ENCODE results near the gene GNMT.

GNMT gene

GRCh38 chr6:42962502-42963178 lies 2.1 kb downstream of the GNMT start:
- Histone ChIP-seq H3K9ac (ENCODE audit: low read depth in 1 of 2, low read length in 2 of 2) (no peak overlapping the region), H3K9me3 (ENCODE audit: control insufficient read depth in 1 of 2, low read length in 2 of 2) (no peaks in the 10 kb centered on the region), H3K4me3 (ENCODE audit: low read depth in 1 of 2, low read length in 2 of 2) (no peak overlapping the region), H3K27ac (ENCODE audit: low read depth, low read length) (no peak overlapping the region), H3K4me1 (ENCODE audit: control insufficient read depth in 1 of 2, insufficient read depth in 2 of 2, low read length in 2 of 2) (peaks cover 6 to 19% of the 10 kb centered on the region in 2 donors), H3K36me3 (ENCODE audit: control insufficient read depth in 1 of 2, insufficient read depth in 2 of 2, low read length in 2 of 2) (peaks cover 22 to 38% of the 10 kb centered on the region in 2 donors), H3K27me3 (ENCODE audit: control insufficient read depth in 1 of 2, insufficient read depth in 2 of 2, low read length in 2 of 2) (no peaks in the 10 kb centered on the region)

DNA sequence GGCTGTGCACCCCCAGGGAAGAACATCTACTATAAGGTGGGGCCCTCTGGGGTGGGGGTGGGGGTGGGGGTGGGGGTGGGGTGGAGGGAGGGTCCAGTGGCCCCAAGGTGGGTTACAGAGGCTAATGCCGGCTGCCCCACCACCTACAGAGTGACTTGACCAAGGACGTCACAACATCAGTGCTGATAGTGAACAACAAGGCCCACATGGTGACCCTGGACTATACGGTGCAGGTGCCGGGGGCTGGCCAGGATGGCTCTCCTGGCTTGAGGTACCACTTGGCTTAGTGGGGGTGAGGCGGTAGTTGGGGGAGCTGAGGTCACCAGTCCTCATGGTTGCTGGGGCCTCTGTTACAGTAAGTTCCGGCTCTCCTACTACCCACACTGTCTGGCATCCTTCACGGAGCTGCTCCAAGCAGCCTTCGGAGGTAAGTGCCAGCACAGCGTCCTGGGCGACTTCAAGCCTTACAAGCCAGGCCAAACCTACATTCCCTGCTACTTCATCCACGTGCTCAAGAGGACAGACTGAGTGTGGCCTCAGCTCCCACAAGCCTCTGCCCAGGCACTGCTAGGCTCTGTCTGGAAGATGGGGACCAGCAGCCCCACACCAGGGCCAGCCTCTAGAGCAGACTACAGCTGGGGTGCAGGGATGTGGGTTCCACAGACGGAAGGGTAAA lies 2.8 kb downstream of the GNMT start:
- H3K27me3 ChIP-seq (ENCODE audit: control insufficient read depth in 1 of 2, insufficient read depth in 2 of 2, low read length in 2 of 2), result no peaks in the 10 kb centered on the region
- no peak overlapping the region for H3K27ac ChIP-seq (ENCODE audit: low read depth, low read length)
- H3K9ac ChIP-seq (ENCODE audit: low read depth in 1 of 2, low read length in 2 of 2), result no peak overlapping the region
- H3K4me3 ChIP-seq (ENCODE audit: low read depth in 1 of 2, low read length in 2 of 2), result no peak overlapping the region
- H3K4me1 ChIP-seq (ENCODE audit: control insufficient read depth in 1 of 2, insufficient read depth in 2 of 2, low read length in 2 of 2), result peaks cover 6 to 19% of the 10 kb centered on the region in 2 donors
- H3K9me3 ChIP-seq (ENCODE audit: control insufficient read depth in 1 of 2, low read length in 2 of 2), result no peaks in the 10 kb centered on the region
- H3K36me3 ChIP-seq (ENCODE audit: control insufficient read depth in 1 of 2, insufficient read depth in 2 of 2, low read length in 2 of 2), result peaks cover 22 to 43% of the 10 kb centered on the region in 2 donors

GRCh38 chr6:42963855-42964605 lies 3.5 kb downstream of the GNMT start:
- Histone ChIP-seq H3K27me3 (ENCODE audit: control insufficient read depth in 1 of 2, insufficient read depth in 2 of 2, low read length in 2 of 2) (no peaks in the 10 kb centered on the region), H3K4me1 (ENCODE audit: control insufficient read depth in 1 of 2, insufficient read depth in 2 of 2, low read length in 2 of 2) (peaks cover 6 to 19% of the 10 kb centered on the region in 2 donors), H3K27ac (ENCODE audit: low read depth, low read length) (no peak overlapping the region), H3K36me3 (ENCODE audit: control insufficient read depth in 1 of 2, insufficient read depth in 2 of 2, low read length in 2 of 2) (peaks cover 22 to 50% of the 10 kb centered on the region in 2 donors), H3K4me3 (ENCODE audit: low read depth in 1 of 2, low read length in 2 of 2) (no peak overlapping the region), H3K9me3 (ENCODE audit: control insufficient read depth in 1 of 2, low read length in 2 of 2) (no peaks in the 10 kb centered on the region), H3K9ac (ENCODE audit: low read depth in 1 of 2, low read length in 2 of 2) (no peak overlapping the region)

GRCh38 chr6:42966571-42966970 lies 6.0 kb downstream of the GNMT start:
- H3K36me3 ChIP-seq (ENCODE audit: control insufficient read depth in 1 of 2, insufficient read depth in 2 of 2, low read length in 2 of 2), result peaks cover 22 to 61% of the 10 kb centered on the region in 2 donors
- H3K4me1 ChIP-seq (ENCODE audit: control insufficient read depth in 1 of 2, insufficient read depth in 2 of 2, low read length in 2 of 2), result no peaks in the 10 kb centered on the region
- H3K9ac ChIP-seq (ENCODE audit: low read depth in 1 of 2, low read length in 2 of 2), result no peak overlapping the region
- H3K27me3 ChIP-seq (ENCODE audit: control insufficient read depth in 1 of 2, insufficient read depth in 2 of 2, low read length in 2 of 2), result no peaks in the 10 kb centered on the region
- no peaks in the 10 kb centered on the region for H3K9me3 ChIP-seq (ENCODE audit: control insufficient read depth in 1 of 2, low read length in 2 of 2)
- no peak overlapping the region for H3K4me3 ChIP-seq (ENCODE audit: low read depth in 1 of 2, low read length in 2 of 2)
- no peak overlapping the region for H3K27ac ChIP-seq (ENCODE audit: low read depth, low read length)

- H3K36me3 ChIP-seq (ENCODE audit: control insufficient read depth in 1 of 2, insufficient read depth in 2 of 2, low read length in 2 of 2), result peaks cover 22 to 56% of the 10 kb centered on the region in 2 donors
- no peak overlapping the region for H3K27ac ChIP-seq (ENCODE audit: low read depth, low read length)
- no peak overlapping the region for H3K9ac ChIP-seq (ENCODE audit: low read depth in 1 of 2, low read length in 2 of 2)
- H3K4me1 ChIP-seq (ENCODE audit: control insufficient read depth in 1 of 2, insufficient read depth in 2 of 2, low read length in 2 of 2), result no peaks in the 10 kb centered on the region
- H3K9me3 ChIP-seq (ENCODE audit: control insufficient read depth in 1 of 2, low read length in 2 of 2), result no peaks in the 10 kb centered on the region
- H3K27me3 ChIP-seq (ENCODE audit: control insufficient read depth in 1 of 2, insufficient read depth in 2 of 2, low read length in 2 of 2), result no peaks in the 10 kb centered on the region
- H3K4me3 ChIP-seq (ENCODE audit: low read depth in 1 of 2, low read length in 2 of 2), result no peak overlapping the region
Observed at GRCh38 chr6:42967228-42967627, 6.7 kb downstream of the GNMT start.

DNA sequence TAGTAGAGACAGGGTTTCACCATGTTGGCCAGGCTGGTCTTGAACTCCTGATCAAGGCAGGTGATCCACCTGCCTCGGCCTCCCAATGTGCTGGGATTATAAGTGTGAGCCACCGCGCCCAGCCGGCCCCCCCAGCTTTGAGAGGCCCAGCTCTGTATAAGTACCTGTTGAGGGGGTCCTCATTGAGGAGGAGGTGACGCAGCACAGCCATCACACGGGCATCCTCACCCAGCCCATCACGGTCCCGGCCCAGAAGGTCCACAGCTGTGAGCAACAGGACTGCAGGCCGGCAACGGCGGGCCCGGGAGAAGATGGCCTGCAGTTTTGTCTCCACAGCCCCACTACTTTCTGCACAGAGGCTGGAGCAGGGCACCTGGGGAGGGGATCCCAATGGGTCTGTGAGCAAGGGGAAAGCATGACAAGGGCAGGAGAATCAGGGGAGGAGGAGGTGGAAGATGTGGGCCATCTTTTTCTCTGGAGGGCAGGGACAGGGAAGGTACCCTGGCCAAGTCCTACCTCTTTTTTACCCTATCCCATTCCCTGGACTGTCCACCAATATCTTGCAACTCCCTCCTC lies 7.7 kb downstream of the GNMT start:
- Histone ChIP-seq H3K4me3 (ENCODE audit: low read depth in 1 of 2, low read length in 2 of 2) (no peak overlapping the region), H3K9ac (ENCODE audit: low read depth in 1 of 2, low read length in 2 of 2) (no peak overlapping the region), H3K27me3 (ENCODE audit: control insufficient read depth in 1 of 2, insufficient read depth in 2 of 2, low read length in 2 of 2) (no peaks in the 10 kb centered on the region), H3K27ac (ENCODE audit: low read depth, low read length) (no peak overlapping the region), H3K4me1 (ENCODE audit: control insufficient read depth in 1 of 2, insufficient read depth in 2 of 2, low read length in 2 of 2) (no peaks in the 10 kb centered on the region), H3K9me3 (ENCODE audit: control insufficient read depth in 1 of 2, low read length in 2 of 2) (no peaks in the 10 kb centered on the region), H3K36me3 (ENCODE audit: control insufficient read depth in 1 of 2, insufficient read depth in 2 of 2, low read length in 2 of 2) (peaks cover 18 to 53% of the 10 kb centered on the region in 2 donors)

DNA sequence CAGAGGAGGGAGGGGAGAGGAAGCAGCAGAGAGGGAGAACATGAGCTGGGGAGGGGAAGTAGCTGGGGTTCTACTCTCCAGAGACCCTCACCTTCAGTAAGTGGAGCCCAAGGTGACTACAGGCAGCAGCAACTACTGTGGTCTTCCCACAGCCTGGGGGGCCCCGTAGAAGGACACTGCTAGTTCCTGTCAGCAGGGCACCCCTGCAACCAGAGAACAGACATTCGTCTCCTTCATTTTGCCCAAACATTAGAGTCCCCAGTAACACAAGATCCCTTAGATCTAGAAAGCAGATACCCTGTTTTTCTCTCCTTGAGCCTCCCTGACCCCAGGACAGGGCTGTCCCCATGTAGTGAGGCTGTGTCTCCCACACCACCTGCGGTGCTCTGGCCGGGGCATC lies 8.2 kb downstream of the GNMT start:
- Histone ChIP-seq H3K36me3 (ENCODE audit: control insufficient read depth in 1 of 2, insufficient read depth in 2 of 2, low read length in 2 of 2) (peaks cover 18 to 57% of the 10 kb centered on the region in 2 donors), H3K4me1 (ENCODE audit: control insufficient read depth in 1 of 2, insufficient read depth in 2 of 2, low read length in 2 of 2) (no peaks in the 10 kb centered on the region), H3K27ac (ENCODE audit: low read depth, low read length) (no peak overlapping the region), H3K9me3 (ENCODE audit: control insufficient read depth in 1 of 2, low read length in 2 of 2) (no peaks in the 10 kb centered on the region), H3K9ac (ENCODE audit: low read depth in 1 of 2, low read length in 2 of 2) (no peak overlapping the region), H3K27me3 (ENCODE audit: control insufficient read depth in 1 of 2, insufficient read depth in 2 of 2, low read length in 2 of 2) (no peaks in the 10 kb centered on the region), H3K4me3 (ENCODE audit: low read depth in 1 of 2, low read length in 2 of 2) (no peak overlapping the region)

DNA sequence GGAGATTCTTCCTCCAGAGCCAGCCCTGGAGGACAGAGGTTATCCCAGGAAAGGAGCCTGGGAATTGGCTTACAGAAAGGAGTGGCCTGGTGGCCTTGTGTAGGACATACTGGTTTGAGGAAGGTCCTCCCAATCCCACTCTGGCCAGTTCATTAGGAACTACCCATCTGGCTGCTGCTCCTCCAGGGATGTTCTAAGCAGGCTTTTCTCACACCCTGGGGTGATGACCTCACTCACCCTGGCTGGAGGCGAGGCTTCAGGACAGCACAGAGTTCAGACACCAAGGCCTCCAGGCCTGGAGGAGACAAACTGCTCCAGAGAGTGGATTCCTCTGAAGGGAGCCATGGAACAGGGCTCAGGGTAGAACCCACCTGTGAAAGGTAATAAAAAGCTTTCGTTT lies 8.9 kb downstream of the GNMT start:
- no peak overlapping the region for H3K9ac ChIP-seq (ENCODE audit: low read depth in 1 of 2, low read length in 2 of 2)
- H3K27me3 ChIP-seq (ENCODE audit: control insufficient read depth in 1 of 2, insufficient read depth in 2 of 2, low read length in 2 of 2), result no peaks in the 10 kb centered on the region
- H3K9me3 ChIP-seq (ENCODE audit: control insufficient read depth in 1 of 2, low read length in 2 of 2), result no peaks in the 10 kb centered on the region
- H3K36me3 ChIP-seq (ENCODE audit: control insufficient read depth in 1 of 2, insufficient read depth in 2 of 2, low read length in 2 of 2), result peaks cover 14 to 55% of the 10 kb centered on the region in 2 donors
- H3K4me3 ChIP-seq (ENCODE audit: low read depth in 1 of 2, low read length in 2 of 2), result no peak overlapping the region
- no peaks in the 10 kb centered on the region for H3K4me1 ChIP-seq (ENCODE audit: control insufficient read depth in 1 of 2, insufficient read depth in 2 of 2, low read length in 2 of 2)
- H3K27ac ChIP-seq (ENCODE audit: low read depth, low read length), result no peak overlapping the region

GRCh38 chr6:42969934-42970333 lies 9.4 kb downstream of the GNMT start:
- Histone ChIP-seq H3K4me3 (ENCODE audit: low read depth in 1 of 2, low read length in 2 of 2) (no peak overlapping the region), H3K9ac (ENCODE audit: low read depth in 1 of 2, low read length in 2 of 2) (no peak overlapping the region), H3K27ac (ENCODE audit: low read depth, low read length) (no peak overlapping the region), H3K9me3 (ENCODE audit: control insufficient read depth in 1 of 2, low read length in 2 of 2) (no peaks in the 10 kb centered on the region), H3K36me3 (ENCODE audit: control insufficient read depth in 1 of 2, insufficient read depth in 2 of 2, low read length in 2 of 2) (peaks cover 9 to 50% of the 10 kb centered on the region in 2 donors), H3K4me1 (ENCODE audit: control insufficient read depth in 1 of 2, insufficient read depth in 2 of 2, low read length in 2 of 2) (no peaks in the 10 kb centered on the region), H3K27me3 (ENCODE audit: control insufficient read depth in 1 of 2, insufficient read depth in 2 of 2, low read length in 2 of 2) (no peaks in the 10 kb centered on the region)

All from duodenal mucosa (tissue), 2 donors.